ENCODE measurements around the gene SPIN1. TPM values are rescaled to one million over a fixed set of nuclear protein-coding genes. Genes with fewer than 3 reads are reported as not detected.
"Not testable (repeated sequence)": the region's sequence is repeated elsewhere in the genome, so short reads cannot be mapped to it uniquely, and the experiment has no call there.

SPIN1 gene
- total RNA-seq, 3 donors from 2014 or later = 51.5 to 98.7 (median 67.7) TPM

GRCh38 chr9:88372103-88372654 is 16.1 kb upstream of the SPIN1 start:
- no peak for TF ChIP-seq CTCF (IDR thresholded peaks at IDR 0.05)
- intact Hi-C loops (cut with DNase I, micrococcal nuclease) = no loop called here
- H3K4me1 ChIP-seq (ENCODE audit: low read depth) = no peaks in the 10 kb centered on the region
- H3K36me3 ChIP-seq (ENCODE audit: low read depth) = no peaks in the 10 kb centered on the region
- no peak overlapping the region for H3K4me3 ChIP-seq
- DNase-seq (no peak), ATAC-seq (no peak)
- peaks cover 8% of the 10 kb centered on the region for H3K9me3 ChIP-seq

- Histone ChIP-seq H3K4me3 (no peak overlapping the region), H3K9me3 (peaks cover 12% of the 10 kb centered on the region), H3K4me1 (ENCODE audit: low read depth) (no peaks in the 10 kb centered on the region), H3K36me3 (ENCODE audit: low read depth) (no peaks in the 10 kb centered on the region)
- no peak for ATAC-seq
- TF ChIP-seq CTCF (IDR thresholded peaks at IDR 0.05) = no peak
- DNase-seq = no peak
- intact Hi-C loops (cut with DNase I, micrococcal nuclease) = no loop called here
Observed at GRCh38 chr9:88373045-88373444, 15.2 kb upstream of the SPIN1 start.

- no peak for DNase-seq
- Histone ChIP-seq H3K4me1 (ENCODE audit: low read depth) (no peaks in the 10 kb centered on the region), H3K36me3 (ENCODE audit: low read depth) (no peaks in the 10 kb centered on the region), H3K9me3 (peaks cover 12% of the 10 kb centered on the region), H3K4me3 (no peak overlapping the region)
- TF ChIP-seq CTCF (IDR thresholded peaks at IDR 0.05) = no peak
- intact Hi-C loops (cut with DNase I, micrococcal nuclease) = no loop called here
- no peak for ATAC-seq
Observed at GRCh38 chr9:88378317-88378716, 9.9 kb upstream of the SPIN1 start.

- ATAC-seq (no peak), DNase-seq (no peak)
- no peak for TF ChIP-seq CTCF (IDR thresholded peaks at IDR 0.05)
- Histone ChIP-seq H3K4me3 (no peak overlapping the region), H3K9me3 (peaks cover 12% of the 10 kb centered on the region), H3K36me3 (ENCODE audit: low read depth) (no peaks in the 10 kb centered on the region), H3K4me1 (ENCODE audit: low read depth) (no peaks in the 10 kb centered on the region)
- intact Hi-C loops (cut with DNase I, micrococcal nuclease) = no loop called here
Observed at GRCh38 chr9:88379352-88379751, 8.9 kb upstream of the SPIN1 start.

- Histone ChIP-seq H3K4me3 (no peak overlapping the region), H3K4me1 (ENCODE audit: low read depth) (no peaks in the 10 kb centered on the region), H3K36me3 (ENCODE audit: low read depth) (no peaks in the 10 kb centered on the region), H3K9me3 (peaks cover 12% of the 10 kb centered on the region)
- DNase-seq (no peak), ATAC-seq (no peak)
- intact Hi-C loops (cut with DNase I, micrococcal nuclease) = no loop called here
- TF ChIP-seq CTCF (IDR thresholded peaks at IDR 0.05) = no peak
Observed at GRCh38 chr9:88380118-88380517, 8.1 kb upstream of the SPIN1 start.

- ATAC-seq (peak; percentile 94), DNase-seq (peak in 2 of 3 donors; percentile 62 to 72)
- H3K4me1 ChIP-seq (ENCODE audit: low read depth); H3K36me3 ChIP-seq (ENCODE audit: low read depth); H3K4me3 ChIP-seq; intact Hi-C loops (cut with DNase I, micrococcal nuclease): not testable (repeated sequence)
- peaks cover 12% of the 10 kb centered on the region for H3K9me3 ChIP-seq
Observed at GRCh38 chr9:88381322-88381721, 6.9 kb upstream of the SPIN1 start.

All from mucosa of descending colon (tissue), 3 donors.